GM03348 (cell line): ENCODE data around the gene SORBS1.
"Not testable (repeated sequence)": the region's sequence is repeated elsewhere in the genome, so short reads cannot be mapped to it uniquely, and the experiment has no call there.

ENCODE experiments used
- DNase-seq: peaks from one replicate; pipeline ENCODE4 v3.0.0; 2012; ENCODE audit warnings: low spot score

The SORBS1 gene

DNA sequence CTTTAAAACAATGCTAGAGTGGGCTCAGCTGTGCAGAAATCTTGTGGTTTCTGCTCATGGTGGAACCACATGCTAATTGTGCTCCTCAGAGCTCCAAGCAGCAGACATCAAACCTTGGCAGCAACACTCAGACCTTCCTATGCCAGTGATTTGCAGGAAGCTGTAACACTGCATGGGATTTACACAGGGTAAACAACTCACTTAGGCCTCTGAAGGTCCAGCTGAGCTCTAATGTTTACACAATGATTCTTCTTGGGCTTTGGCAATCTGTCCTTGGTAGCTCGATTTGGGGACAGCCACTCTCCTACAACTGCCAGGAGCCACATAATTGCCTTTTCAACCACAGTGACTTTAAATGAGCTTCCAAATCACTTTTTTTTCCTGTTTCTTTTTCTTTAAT lies 172.6 kb downstream of the SORBS1 start:
- no peak for DNase-seq

DNA sequence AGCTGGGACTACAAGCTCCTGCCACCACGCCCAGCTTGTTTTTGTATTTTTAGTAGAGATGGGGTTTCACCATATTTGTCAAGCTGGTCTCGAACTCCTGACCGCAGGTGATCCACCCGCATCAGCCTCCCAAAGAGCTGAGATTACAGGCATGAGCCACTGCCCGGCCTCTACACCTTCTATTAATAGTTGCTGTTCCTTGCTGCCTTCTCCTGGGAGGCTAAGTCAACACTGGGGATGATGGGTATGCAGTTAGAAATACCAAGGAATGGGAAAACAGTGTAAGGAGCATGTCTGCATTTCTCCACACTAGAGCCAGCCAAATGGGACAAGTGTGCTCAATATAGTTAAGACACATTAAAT lies 173.1 kb downstream of the SORBS1 start:
- no peak for DNase-seq

DNA sequence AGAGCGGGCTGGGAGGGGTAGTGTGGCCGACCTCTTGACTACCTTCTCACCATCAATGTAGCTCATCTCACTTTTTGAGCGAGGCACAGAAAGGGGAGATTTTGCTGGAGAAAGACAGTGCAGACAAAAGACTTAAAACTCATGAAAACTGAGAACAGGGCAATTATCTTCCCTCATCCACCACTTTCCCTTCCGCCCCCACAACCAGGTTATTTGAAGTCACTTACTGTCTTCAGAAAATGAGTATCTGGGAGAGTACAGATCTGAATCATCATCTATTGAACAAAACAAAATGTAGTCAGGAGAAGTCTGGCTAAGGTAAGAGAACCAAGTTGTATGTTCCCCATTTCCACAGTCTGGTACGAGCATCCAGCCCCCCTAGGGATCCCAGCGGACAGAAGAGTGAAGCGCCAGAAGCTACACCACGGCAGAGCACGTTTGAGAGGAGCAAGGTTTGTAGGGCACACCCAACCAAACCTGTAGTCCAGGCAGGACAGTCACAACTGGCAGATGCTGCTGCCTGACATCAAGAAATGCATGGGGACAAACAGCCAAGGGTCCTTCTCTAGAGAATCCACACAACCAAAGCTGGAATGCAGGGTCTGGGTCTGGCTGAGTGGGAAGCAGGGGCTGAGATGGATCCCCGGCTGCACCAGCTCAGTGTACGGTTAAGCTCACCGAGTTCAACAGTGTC lies 177.0 kb downstream of the SORBS1 start:
- no peak for DNase-seq

DNA sequence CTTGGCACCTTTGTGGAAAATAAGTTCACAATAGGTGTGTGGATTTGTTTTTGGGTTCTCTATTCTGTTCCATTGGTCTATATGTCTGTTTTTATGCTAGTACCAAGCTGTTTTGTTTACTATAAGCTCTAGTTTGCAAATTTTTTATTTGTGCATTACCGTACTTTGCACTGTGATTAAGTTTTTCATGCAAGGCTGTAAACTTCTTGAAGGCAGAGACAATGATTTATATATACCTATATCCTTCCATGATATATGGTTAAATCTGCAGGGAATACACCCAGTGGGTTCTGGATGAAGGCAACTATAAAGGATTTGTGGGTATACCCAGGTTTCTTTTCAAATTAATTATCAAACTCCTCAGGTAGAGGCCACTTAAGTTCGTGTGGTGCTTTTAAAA lies 178.6 kb downstream of the SORBS1 start:
- no peak for DNase-seq

DNA sequence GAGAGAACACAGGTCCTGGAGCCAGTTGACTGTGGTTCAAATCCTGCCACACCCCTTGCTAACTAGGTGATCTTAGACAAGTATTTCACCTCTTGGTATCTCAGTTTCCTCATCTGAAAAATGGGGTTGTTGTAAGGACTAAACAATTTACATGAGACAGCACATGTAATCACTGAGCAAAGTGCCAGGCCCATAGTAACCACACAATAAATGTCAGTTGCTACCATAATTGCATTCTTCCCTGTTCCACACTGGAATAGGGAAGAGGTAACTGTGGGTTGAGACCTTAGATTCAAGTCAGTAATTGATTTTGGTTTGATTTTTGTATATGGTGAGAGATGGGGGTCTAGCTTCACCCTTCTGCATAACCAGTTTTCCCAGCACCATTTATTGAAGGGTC lies 179.0 kb downstream of the SORBS1 start:
- DNase-seq, result no peak

DNA sequence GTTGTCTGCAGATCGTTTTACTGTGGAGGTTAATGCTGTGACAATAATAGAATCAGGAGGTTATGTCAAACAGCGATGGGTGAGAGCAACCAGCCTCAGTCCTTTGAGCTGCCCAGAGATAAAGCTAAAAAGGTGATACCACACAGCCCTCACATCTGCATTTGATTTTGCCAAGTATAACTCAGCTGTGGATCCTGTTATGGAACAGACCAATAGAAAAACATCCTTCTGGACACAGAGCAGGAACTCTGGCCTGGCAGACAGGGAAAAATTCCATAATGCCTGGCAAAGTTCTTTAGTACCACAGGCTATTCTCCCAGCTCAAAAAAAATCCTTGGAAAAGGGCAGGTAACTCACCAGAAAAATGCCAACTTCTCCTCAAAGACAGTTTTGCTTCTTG lies 183.2 kb downstream of the SORBS1 start:
- DNase-seq, result peak; percentile 20

DNA sequence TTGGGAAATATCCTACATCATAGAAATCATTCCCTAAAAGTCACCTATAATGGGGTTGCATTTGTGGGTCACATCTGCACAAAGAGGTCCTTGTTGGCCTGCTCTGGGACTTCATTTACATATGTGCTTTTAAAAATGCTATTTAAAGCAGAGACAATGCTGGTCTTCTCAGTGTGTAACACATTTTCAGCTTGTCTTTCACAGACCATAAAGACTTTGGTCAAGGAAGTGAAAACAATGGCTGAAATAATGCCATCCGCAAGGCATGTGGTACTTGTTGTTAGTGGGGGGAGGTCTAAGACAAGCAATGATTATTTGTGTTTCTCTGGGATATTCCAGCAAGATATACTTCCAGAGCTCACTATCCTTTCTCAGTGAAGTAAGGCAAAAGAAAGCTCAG lies 185.8 kb downstream of the SORBS1 start:
- DNase-seq, result no peak

DNA sequence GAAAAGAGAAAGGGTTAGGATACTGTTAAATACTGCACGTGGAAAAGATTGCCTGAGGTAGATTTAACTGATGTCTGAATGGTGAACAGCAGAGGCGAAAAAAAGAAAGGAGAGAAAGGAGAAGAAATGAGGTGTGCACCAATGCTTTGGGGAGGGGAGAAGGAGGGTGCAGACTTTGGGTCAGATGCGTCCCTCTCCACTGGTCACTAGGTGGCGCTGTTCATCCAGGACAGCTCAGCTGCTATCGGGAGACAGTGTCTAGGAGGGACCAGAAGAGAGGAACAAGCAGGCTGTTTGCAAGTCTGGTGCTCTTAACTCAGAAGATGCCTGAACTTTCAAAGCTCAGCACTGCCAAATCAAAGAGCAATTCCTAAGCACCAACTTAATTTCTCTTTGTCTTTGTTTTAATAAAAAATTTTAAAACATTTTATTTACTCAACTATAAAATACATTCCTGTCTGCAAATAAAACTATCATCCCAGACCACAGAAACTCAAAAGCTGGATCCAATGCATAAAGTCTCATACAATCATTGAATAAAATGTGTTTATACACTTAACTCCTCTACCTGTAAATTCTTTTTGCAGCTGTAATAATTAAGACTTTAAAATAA lies 186.5 kb downstream of the SORBS1 start:
- DNase-seq, result peak; percentile 78

DNA sequence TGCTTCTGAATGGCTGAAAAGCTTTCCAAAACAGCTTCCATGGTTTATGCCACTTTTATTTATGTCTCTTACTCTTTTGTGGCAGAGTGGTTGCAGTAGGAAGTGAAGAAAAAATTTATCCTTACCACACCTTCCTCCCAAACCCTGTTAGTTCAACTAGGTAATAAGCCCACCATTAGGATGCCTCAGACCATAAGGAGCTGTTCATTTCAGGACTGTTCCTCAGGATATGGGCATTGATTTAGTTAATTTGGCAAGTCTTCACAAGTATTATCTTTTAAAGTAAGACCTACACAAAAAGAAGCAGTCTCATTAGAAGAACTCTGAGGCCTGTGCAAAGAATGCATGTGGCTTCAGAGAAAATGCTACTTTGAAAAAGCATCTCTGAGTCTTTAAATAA lies 187.5 kb downstream of the SORBS1 start:
- DNase-seq, result no peak

DNA sequence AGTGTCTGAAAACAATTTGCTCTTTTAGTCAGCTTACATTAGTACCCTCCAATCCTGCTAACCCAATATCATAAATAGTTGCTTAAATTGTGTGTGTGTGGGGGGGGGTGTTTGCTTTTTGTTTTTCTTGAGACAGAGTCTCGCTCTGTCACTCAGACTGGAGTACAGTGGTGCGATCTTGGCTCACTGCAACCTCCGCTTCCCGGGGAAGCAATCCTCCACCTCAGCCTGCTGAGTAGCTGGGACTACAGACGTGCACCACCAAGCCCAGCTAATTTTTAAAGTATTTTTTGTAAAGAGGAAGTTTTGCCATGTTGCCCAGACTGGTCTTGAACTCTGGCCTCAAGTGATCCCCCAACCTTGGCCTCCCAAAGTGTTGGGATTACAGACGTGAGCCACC lies 196.8 kb downstream of the SORBS1 start:
- DNase-seq, result no peak

DNA sequence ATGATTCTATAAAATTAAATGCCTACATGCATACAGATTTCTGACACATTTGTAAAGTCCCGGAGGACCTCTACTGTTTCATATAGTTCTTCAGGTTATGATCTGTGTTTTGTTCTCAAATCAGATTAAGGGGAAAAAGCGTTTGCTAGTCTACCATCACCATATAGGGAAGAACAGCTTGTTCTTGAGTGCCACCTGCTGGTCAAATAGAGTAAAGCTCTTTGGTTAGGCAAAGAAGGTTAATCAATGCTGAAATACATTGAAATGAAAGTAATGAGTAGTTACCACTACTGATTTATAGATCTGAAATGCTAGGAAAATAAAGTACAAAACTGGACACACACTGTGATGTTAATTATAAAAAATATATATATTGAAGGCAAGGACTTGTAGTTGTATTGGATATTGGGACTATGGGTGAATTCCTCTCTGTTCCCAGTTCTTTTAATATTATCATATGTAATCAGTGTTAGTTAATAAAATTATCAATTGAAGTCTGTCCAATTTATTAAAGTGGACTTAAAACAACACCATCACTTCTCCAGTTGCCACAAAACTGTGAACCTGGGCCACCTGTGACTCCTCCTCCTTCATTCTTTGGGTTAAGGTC lies 197.8 kb downstream of the SORBS1 start:
- peak; percentile 78 for DNase-seq

DNA sequence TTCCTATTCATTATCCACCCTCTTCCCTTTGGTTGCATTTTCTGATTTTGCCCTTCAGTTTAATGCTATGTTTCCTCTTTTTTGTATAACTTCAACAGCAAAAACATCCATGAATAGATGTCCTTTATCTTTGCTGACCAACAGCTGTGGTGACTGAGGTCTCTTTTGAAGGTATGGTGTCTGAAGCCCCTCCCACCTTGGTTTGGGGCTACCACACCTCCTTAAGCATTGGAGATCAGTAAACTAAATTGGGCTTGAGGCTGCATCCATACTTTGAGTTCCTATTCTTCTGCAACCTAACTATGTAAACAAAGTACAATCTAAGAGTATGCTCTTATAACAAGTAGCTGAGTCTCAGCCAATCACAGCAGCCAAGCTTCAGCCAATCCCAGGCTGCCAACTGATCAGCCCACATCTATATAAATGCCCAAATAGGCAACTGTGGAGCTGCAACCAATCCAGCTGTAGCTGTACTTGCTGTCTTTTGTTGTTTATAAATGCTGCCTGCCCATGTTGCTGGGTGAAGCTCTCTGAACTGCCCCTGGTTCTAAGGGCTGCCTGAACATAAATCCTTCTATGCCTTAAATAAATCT lies 201.0 kb downstream of the SORBS1 start:
- no peak for DNase-seq

DNA sequence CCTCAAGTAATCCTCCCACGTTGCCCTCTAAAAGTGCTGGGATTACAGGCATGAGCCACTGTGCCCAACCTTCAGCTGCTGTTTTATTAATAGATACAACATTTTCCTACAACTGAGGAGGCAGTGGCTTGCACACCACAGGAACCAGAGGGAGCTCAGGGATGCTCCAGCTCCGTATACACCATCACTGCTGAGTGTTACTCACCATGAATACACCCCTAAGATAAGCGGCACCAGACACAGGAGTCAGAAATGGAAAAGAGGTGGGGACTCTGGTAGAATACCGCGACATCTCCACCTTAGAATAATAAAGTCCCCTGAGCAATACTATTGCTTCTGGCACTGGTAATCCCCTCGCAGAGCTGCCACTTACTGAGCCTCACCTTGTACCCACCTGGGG lies 201.7 kb downstream of the SORBS1 start:
- no peak for DNase-seq

DNA sequence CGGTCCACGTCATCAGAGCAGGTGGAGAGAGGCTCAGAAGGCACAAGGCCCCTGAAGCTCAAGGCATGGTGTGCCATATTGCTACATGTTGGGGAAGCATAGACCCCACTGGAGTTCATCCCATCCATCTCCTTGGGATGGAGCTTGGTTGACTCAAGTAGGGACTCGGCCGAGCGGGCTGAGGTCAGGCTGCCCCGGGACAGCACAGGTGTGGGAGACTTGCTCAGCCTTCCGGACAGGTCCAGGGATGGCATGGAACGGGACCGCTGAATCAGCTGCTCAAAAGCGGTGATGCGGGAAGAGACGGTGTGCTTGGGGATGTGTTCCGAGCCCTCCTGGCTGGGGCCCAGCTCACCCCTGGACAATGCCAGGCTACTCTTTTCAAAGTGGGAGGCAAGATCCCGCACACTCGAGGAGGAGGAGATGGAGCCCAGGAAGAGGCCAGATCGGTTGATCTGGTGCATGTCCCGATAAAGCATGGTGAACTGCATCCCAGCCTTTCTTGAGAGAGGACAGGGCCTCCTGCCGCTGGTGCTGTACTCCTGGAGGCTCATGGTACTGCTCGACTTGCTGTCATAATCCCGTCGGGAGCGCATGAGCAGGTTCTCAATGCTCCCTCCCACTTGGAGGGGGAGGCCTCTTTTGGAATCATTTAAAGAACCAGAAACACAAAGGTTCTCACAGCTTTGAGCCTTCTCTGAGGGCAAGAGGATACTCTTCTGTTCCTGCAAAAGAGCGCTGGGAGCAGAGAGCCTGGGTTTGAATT lies 204.8 kb downstream of the SORBS1 start:
- DNase-seq, result no peak

DNA sequence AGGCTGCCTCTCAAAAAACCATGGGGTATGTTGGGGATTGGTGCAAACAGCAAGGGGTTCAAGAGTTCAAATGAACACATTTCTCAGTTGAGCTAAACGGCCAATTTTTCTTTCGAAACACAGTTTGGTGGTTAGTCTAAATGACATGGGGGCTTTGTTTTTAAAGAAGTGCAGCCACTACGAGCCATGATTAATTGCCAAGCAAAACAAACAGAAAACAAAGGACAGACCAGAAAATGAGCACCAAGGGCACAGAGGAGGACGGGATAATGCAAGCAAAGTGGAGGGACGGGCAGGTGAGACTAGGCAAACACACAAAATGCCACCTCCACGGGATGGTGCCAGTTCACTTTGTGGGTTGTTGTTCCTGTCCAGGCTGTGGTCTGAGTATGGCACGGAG lies 205.9 kb downstream of the SORBS1 start:
- DNase-seq, result no peak

DNA sequence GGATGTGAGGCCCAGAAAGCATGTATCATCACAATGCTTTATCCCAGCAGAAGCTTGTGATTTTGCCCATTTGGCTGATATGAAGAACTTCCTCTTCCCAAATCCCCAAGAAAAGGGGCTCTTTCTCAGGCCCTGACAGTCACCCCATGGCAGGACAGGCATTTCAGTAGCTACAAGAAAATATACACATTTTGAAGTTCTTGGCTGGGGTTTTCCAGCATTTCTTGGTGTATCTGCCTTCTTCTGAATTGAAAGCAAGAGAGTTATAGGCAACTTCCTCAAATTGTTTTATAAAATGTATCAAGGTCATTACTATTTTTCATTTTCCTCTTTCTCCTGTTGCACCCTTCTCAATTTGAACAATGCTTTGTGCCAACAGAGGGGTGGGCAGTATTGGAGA lies 207.1 kb downstream of the SORBS1 start:
- DNase-seq, result no peak

DNA sequence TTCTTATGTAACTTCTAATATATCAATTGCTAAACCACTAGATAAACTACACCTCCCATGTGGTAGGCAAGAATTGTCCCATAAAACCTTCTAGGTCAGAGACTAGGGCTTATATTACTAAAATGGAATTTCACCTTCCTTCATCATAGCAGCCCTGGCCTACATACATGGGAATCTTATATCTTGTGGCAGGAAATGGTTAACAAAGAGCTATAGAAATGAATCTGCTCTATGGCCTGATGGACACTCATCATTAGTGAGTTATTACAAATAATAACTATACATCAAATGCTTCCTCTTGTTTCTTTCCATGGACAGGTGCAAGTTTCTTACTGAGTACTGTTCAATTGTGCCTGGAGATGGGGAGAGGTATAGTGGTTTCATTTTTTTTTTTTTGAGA lies 208.0 kb downstream of the SORBS1 start:
- no peak for DNase-seq

DNA sequence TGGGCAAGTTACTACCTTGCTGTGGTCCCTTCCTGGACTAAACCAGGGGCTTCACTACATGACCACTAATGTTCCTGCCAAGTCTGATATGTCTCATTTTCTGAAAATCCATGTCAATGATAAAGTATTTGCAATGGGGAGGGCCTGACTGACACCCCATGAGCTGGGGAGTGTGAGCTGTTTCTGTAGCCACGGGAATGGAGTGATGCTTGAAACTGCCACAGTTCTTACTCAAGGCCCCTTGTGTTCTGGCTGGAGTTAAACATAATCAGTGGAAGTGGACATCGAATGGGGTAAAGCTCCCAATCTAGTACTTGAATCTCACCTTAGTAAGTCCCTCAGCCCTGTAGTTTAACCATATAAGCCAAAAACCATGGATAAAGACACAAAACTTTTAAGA lies 208.5 kb downstream of the SORBS1 start:
- no peak for DNase-seq

DNA sequence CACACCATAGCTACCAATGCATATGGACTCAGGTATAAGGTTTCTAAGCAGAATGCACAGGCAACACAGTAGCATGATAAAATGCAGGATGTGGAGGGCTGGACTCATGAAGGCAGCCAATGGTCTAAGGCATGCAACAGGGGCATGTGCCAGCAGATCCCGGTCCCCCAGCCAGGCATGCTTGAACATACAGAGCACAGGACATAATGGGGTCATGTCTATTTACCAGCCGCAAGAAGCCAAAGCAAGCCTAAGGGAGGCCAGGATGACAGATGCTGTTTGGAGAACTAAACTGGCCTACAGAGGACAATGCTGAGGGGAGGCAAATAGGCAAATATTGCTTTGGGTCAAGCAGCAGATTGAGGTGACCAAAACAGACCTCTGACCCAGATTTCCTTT lies 210.3 kb downstream of the SORBS1 start:
- no peak for DNase-seq

DNA sequence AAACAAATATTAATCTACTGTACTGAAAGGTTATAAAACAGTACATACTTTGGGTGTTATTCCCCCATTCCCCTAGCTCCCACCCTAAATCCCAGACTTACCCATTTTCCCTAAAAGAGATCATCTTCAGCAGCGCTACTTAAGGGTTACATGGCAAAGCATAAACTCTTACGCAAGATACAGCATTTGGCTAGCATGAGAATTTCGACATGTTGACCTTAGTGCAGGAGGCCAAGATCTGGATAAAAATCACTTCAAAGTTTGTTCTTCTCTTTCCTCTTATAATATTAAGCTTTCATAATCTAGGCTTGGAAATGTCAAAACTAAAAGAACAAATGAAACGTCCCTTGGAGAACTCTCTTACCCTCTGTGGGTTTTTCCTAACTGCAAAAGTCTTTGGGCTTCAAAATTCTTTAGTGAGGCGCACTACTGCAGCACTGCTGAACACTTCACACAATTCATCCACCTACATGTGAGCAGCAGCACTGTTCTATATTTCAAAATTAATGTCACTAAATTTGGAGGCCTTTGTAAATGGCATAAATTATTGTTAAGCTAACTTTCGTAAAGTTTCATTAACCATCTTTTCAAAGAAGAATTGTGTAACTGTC lies 210.8 kb downstream of the SORBS1 start:
- peak; percentile 40 for DNase-seq

DNA sequence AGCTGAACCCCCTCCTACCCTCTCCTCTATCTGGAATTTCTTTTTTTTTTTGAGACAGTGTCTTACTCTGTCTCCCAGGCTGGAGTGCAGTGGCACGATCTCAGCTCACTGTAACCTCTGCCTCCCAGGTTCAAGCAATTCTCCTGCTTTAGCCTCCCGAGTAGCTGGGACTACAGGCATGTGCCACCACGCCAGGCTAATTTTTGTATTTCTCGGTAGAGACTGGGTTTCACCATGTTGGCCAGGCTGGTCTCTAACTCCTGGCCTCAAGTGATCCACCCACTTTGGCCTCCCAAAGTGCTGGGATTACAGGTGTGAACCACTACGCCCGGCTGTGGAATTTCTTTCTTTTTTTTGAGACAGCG lies 213.8 kb downstream of the SORBS1 start:
- not testable (repeated sequence) for DNase-seq

DNA sequence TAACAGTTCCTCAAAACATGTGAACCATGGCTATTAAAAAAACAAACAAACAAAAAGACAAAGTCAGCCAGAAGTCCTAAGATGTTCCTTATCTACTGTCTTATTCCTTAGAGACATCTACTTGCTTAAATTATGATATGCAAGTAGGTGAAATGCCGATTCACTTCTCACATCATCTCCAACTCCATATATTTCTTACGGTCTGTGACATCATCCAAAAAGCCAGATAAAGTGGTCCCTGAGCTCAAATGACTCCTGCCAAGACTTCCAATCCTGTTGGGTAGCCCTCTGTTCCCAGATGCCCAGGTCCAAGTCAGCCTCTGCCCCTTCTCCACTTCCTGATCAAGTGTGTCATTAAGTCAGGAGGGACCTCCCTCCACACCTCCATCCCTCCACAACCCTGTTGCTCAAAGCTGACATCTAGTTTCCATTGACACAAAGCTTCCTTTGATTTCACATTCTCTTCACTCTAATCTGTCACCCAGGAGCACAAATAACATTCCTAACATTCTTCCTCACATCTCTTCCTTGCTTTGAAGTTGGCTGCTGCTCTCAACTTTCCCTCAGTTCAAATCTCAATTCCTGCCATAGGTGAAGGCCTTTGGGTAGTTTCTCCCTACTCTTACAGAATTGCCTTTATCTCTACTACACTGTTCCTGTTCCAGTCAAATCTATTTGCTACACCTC lies 214.3 kb downstream of the SORBS1 start:
- DNase-seq, result no peak
